GM12892 (cell line): ENCODE results near the gene THBS1.

Experiments
- DNase-seq: peaks from one replicate; pipeline ENCODE4 v3.0.0; 2011; ENCODE audit not compliant: insufficient read length
- FAIRE-seq: peaks from 2 replicates; lab custom pipeline; 2011; peaks lifted over from hg19 to GRCh38; lab: Jason Lieb, UNC
- POLR2A ChIP-seq: IDR thresholded peaks from 2 replicates; pipeline ENCODE4 v1.6.1; 2011; ENCODE audit warnings: low read depth, low read length, control low read depth
- POLR2AphosphoS5 ChIP-seq: IDR thresholded peaks from 2 replicates; pipeline ENCODE4 v1.6.1; 2011; ENCODE audit warnings: low read depth, low read length, control low read depth
- TAF1 ChIP-seq: IDR thresholded peaks from 2 replicates; pipeline ENCODE4 v1.6.1; 2011; ENCODE audit warnings: low read depth, mild to moderate bottlenecking, control low read depth, low read length, borderline replicate concordance

THBS1 gene

GRCh38 chr15:39574427-39574826, 6.5 kb upstream of the THBS1 start:
- no peak for DNase-seq
- TF ChIP-seq TAF1, result no peak
- no peak for TF ChIP-seq POLR2A
- TF ChIP-seq POLR2AphosphoS5, result no peak
- no peak for FAIRE-seq

- no peak for TF ChIP-seq POLR2A
- TF ChIP-seq TAF1, result no peak
- TF ChIP-seq POLR2AphosphoS5, result no peak
- DNase-seq, result no peak
- no peak for FAIRE-seq
Measured at GRCh38 chr15:39575180-39575579, 5.7 kb upstream of the THBS1 start.

GRCh38 chr15:39578851-39579486, 1.9 kb upstream of the THBS1 start:
- no peak for TF ChIP-seq POLR2AphosphoS5
- no peak for TF ChIP-seq POLR2A
- no peak for TF ChIP-seq TAF1
- DNase-seq, result no peak
- FAIRE-seq, result no peak

- DNase-seq (no peak), FAIRE-seq (peak; percentile 5)
- TF ChIP-seq POLR2AphosphoS5 (no peak), TAF1 (no peak), POLR2A (no peak)
Measured at GRCh38 chr15:39579487-39580116, 1.3 kb upstream of the THBS1 start.

- no peak for TF ChIP-seq TAF1
- TF ChIP-seq POLR2AphosphoS5, result no peak
- TF ChIP-seq POLR2A, result no peak
- peak; percentile 82 for DNase-seq
- FAIRE-seq, result peak; percentile 40
Measured at GRCh38 chr15:39580117-39580484, 778 bp upstream of the THBS1 start.

GRCh38 chr15:39581242-39581792, 438 bp downstream of the THBS1 start:
- FAIRE-seq, result no peak
- TF ChIP-seq POLR2AphosphoS5 (no peak), TAF1 (no peak), POLR2A (no peak)
- DNase-seq, result peak; percentile 6

GRCh38 chr15:39581793-39582285, 960 bp downstream of the THBS1 start:
- DNase-seq (peak; percentile 11), FAIRE-seq (no peak)
- no peak for TF ChIP-seq POLR2A
- no peak for TF ChIP-seq POLR2AphosphoS5
- no peak for TF ChIP-seq TAF1

- TF ChIP-seq TAF1 (no peak), POLR2A (no peak), POLR2AphosphoS5 (no peak)
- no peak for FAIRE-seq
- no peak for DNase-seq
Measured at GRCh38 chr15:39582286-39582976, 1.6 kb downstream of the THBS1 start.

GRCh38 chr15:39582977-39583595, 2.2 kb downstream of the THBS1 start:
- TF ChIP-seq POLR2A (no peak), TAF1 (no peak), POLR2AphosphoS5 (no peak)
- peak; percentile 14 for FAIRE-seq
- no peak for DNase-seq

- peak; percentile 16 for DNase-seq
- FAIRE-seq, result peak; percentile 5
- TF ChIP-seq TAF1, result no peak
- no peak for TF ChIP-seq POLR2AphosphoS5
- TF ChIP-seq POLR2A, result no peak
Measured at GRCh38 chr15:39583596-39584265, 2.9 kb downstream of the THBS1 start.

- TF ChIP-seq POLR2A, result no peak
- TF ChIP-seq POLR2AphosphoS5, result no peak
- TF ChIP-seq TAF1, result no peak
- DNase-seq, result no peak
- no peak for FAIRE-seq
Measured at GRCh38 chr15:39584266-39584659, 3.4 kb downstream of the THBS1 start.
